SU-DHL-6 (cell line): Measurements from ENCODE around the gene SHMT2.

Source experiments
- H2AFZ ChIP-seq: fragments of 200-600 bp; sonication (generic); 2 replicates; pipeline ENCODE4 v1.6.1; 2014; ENCODE audit warnings: low read depth, mild to moderate bottlenecking, moderate library complexity, mixed read lengths, antibody characterized with exemption, low read length; ENCODE audit not compliant: severe bottlenecking
- H3F3A ChIP-seq: fragments of 200-600 bp; shearing (Covaris generic); 2 replicates; pipeline ENCODE4 v1.6.0; 2016; ENCODE audit warnings: antibody characterized with exemption, mild to moderate bottlenecking; ENCODE audit not compliant: insufficient read depth
- H3K27ac ChIP-seq: fragments of 200-600 bp; sonication (generic); 2 replicates; pipeline ENCODE4 v1.5.1; 2016; ENCODE audit warnings: low read depth, mild to moderate bottlenecking, low read length, moderate library complexity, mixed read lengths
- H3K27me3 ChIP-seq: fragments of 200-600 bp; sonication (generic), shearing (Covaris generic); 2 replicates; pipeline ENCODE4 v1.6.0; 2014; ENCODE audit warnings: mild to moderate bottlenecking, low read length
- H3K36me3 ChIP-seq: fragments of 200-600 bp; sonication (generic); 2 replicates; pipeline ENCODE4 v1.6.1; 2014; ENCODE audit warnings: mild to moderate bottlenecking, low read length, mixed read lengths
- H3K4me2 ChIP-seq: fragments of 300-600, 200-600 bp; shearing (Covaris generic), sonication (generic); 2 replicates; pipeline ENCODE4 v1.6.0; 2014; ENCODE audit warnings: low read length, low read depth, mild to moderate bottlenecking; ENCODE audit not compliant: poor library complexity, severe bottlenecking
- H3K4me3 ChIP-seq: fragments of 200-600 bp; sonication (generic); 2 replicates; pipeline ENCODE4 v1.5.1; 2014; ENCODE audit warnings: antibody characterized with exemption, low read length, mild to moderate bottlenecking, mixed read lengths; ENCODE audit not compliant: insufficient read depth, poor library complexity, severe bottlenecking
- H3K79me2 ChIP-seq: fragments of 200-600 bp; sonication (generic); 2 replicates; pipeline ENCODE4 v1.6.1; 2014; ENCODE audit warnings: mild to moderate bottlenecking, low read length, moderate library complexity; ENCODE audit not compliant: insufficient read depth
- H3K9ac ChIP-seq: fragments of 200-600 bp; sonication (generic); 2 replicates; pipeline ENCODE4 v1.7.0; 2014; ENCODE audit warnings: mild to moderate bottlenecking, low read length
- H3K9me2 ChIP-seq: fragments of 200-600 bp; sonication (generic); replicated peaks from 2 replicates; pipeline ENCODE4 v1.6.1; 2014; ENCODE audit warnings: low read length; ENCODE audit not compliant: insufficient read depth
- H3K9me3 ChIP-seq: fragments of 200-600 bp; sonication (generic); 2 replicates; pipeline ENCODE4 v1.6.1; 2014; ENCODE audit warnings: low read length, mixed read lengths; ENCODE audit not compliant: insufficient read depth
- H4K20me1 ChIP-seq: fragments of 200-600 bp; sonication (generic); 2 replicates; pipeline ENCODE4 v1.6.1; 2014; ENCODE audit warnings: low read depth, mild to moderate bottlenecking, antibody characterized with exemption, low read length, moderate library complexity, mixed read lengths
- EZH2phosphoT487 ChIP-seq: fragments of 200-600 bp; sonication (generic), shearing (Covaris generic); conservative IDR thresholded peaks from 2 replicates; pipeline ENCODE4 v1.6.1; 2018; ENCODE audit warnings: mild to moderate bottlenecking, antibody characterized with exemption, low read length, moderate library complexity, mixed read lengths
- TF ChIP-seq, protein P1 (sequence below): fragments of 200-600 bp; sonication (generic); IDR thresholded peaks from one replicate; pipeline ENCODE4 v1.5.1; 2017; ENCODE audit warnings: antibody characterized with exemption, mild to moderate bottlenecking, low read length, moderate library complexity; ENCODE audit not compliant: insufficient read depth, poor library complexity, severe bottlenecking

The SHMT2 gene

DNA sequence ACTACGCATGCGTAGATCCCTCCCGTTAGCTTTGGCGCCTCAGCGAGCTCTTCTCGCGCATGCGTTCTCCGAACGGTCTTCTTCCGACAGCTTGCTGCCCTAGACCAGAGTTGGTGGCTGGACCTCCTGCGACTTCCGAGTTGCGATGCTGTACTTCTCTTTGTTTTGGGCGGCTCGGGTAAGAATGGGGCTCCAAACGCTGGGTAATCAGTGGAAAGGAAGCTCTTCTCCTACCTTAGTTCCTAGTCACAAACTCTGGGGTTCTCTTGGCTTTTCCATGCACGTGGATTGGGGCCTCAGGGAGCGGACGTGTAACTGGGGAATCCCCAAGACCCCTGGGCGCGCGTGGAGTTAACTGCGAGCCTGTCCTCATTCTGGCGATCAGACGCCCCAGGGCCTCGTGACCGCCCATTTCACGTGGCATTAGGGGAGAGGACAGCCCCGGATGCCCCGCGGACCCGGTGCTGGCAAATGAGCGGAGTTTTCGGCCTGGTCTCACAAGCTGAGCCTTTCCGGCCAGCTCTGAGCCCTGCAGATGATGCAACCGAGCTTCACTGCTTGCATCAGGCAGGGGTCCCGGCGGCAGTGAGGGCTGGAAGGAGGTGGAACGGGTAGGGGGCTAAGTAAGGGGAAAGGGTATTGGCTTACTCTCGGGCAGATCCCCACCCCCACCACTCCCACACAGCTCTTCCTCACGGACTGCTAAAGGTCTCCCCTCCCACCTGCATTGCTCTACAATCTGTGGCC, at the start of gene SHMT2:
TSS of gene SHMT2 (plus strand) at position 78 of the 747 bp plus-strand sequence. CDS start at position 146, 68 bp downstream.
- Histone ChIP-seq H3K9ac (peak within 1 kb of the TSS; percentile 89), H3K9me2 (no peaks in the 10 kb centered on the region), H4K20me1 (no peaks in the 10 kb centered on the region; the same call in 1 of the 2 replicates), H3K27ac (peak within 1 kb of the TSS; percentile 72), H3K4me2 (peak within 1 kb of the TSS; percentile 89), H3K79me2 (peaks cover 30% of the 10 kb centered on the region), H2AFZ (peak within 1 kb of the TSS; percentile 67), H3K36me3 (peaks cover 23% of the 10 kb centered on the region), H3K9me3 (no peaks in the 10 kb centered on the region), H3K4me3 (peak within 1 kb of the TSS; percentile 62), H3K27me3 (no peaks in the 10 kb centered on the region), H3F3A (peaks cover 27% of the 10 kb centered on the region)
- no peak for TF ChIP-seq EZH2phosphoT487
- TF ChIP-seq, protein P1, sequence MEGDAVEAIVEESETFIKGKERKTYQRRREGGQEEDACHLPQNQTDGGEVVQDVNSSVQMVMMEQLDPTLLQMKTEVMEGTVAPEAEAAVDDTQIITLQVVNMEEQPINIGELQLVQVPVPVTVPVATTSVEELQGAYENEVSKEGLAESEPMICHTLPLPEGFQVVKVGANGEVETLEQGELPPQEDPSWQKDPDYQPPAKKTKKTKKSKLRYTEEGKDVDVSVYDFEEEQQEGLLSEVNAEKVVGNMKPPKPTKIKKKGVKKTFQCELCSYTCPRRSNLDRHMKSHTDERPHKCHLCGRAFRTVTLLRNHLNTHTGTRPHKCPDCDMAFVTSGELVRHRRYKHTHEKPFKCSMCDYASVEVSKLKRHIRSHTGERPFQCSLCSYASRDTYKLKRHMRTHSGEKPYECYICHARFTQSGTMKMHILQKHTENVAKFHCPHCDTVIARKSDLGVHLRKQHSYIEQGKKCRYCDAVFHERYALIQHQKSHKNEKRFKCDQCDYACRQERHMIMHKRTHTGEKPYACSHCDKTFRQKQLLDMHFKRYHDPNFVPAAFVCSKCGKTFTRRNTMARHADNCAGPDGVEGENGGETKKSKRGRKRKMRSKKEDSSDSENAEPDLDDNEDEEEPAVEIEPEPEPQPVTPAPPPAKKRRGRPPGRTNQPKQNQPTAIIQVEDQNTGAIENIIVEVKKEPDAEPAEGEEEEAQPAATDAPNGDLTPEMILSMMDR, result no peak

- Histone ChIP-seq H3K36me3 (no peaks in the 10 kb centered on the region), H2AFZ (no peak overlapping the region)
These were observed 49.1 kb upstream of the SHMT2 start for GRCh38 chr12:57180321-57180989.

GRCh38 chr12:57181072-57181471, 48.4 kb upstream of the SHMT2 start:
- no peak overlapping the region for H3K4me2 ChIP-seq

More at GRCh38 chr12:57180321-57180989, 49.1 kb upstream of the SHMT2 start:
- H3K27me3 ChIP-seq, result no peaks in the 10 kb centered on the region
- H3K9me3 ChIP-seq, result no peaks in the 10 kb centered on the region
- no peak overlapping the region for H3K4me2 ChIP-seq
- TF ChIP-seq, protein P1, result no peak
- no peak for TF ChIP-seq EZH2phosphoT487
- no peaks in the 10 kb centered on the region for H3F3A ChIP-seq
- no peak overlapping the region for H3K9ac ChIP-seq
- no peaks in the 10 kb centered on the region for H3K79me2 ChIP-seq
- no peak overlapping the region for H3K27ac ChIP-seq
- H4K20me1 ChIP-seq, result no peaks in the 10 kb centered on the region
- H3K9me2 ChIP-seq, result no peaks in the 10 kb centered on the region
- H3K4me3 ChIP-seq, result no peak overlapping the region

More at GRCh38 chr12:57181072-57181471, 48.4 kb upstream of the SHMT2 start:
- Histone ChIP-seq H3K36me3 (no peaks in the 10 kb centered on the region), H3K9ac (no peak overlapping the region), H3K27ac (no peak overlapping the region), H3K9me3 (no peaks in the 10 kb centered on the region), H2AFZ (no peak overlapping the region), H3F3A (no peaks in the 10 kb centered on the region), H3K27me3 (no peaks in the 10 kb centered on the region), H3K4me3 (no peak overlapping the region), H3K79me2 (no peaks in the 10 kb centered on the region), H3K9me2 (no peaks in the 10 kb centered on the region), H4K20me1 (no peaks in the 10 kb centered on the region)
- TF ChIP-seq, protein P1, result no peak
- TF ChIP-seq EZH2phosphoT487, result no peak
